Epithelial cell of esophagus (primary cell): ENCODE results near the gene SEC24B.

Experiments
- DNase-seq: peaks from one replicate; pipeline ENCODE4 v3.0.0; 2010; ENCODE audit warnings: low read depth
- H3K4me3 ChIP-seq: 2 replicates; pipeline ENCODE4 v1.5.1; 2011; ENCODE audit warnings: mild to moderate bottlenecking, low read length, control low read depth
- TF ChIP-seq, protein P1 (sequence below): IDR thresholded peaks from 2 replicates; pipeline ENCODE4 v1.5.1; 2011; ENCODE audit warnings: low read depth, mild to moderate bottlenecking, low read length, control low read depth, inconsistent platforms; ENCODE audit not compliant: insufficient read depth; ENCODE audit errors: missing control alignments

SEC24B gene

DNA sequence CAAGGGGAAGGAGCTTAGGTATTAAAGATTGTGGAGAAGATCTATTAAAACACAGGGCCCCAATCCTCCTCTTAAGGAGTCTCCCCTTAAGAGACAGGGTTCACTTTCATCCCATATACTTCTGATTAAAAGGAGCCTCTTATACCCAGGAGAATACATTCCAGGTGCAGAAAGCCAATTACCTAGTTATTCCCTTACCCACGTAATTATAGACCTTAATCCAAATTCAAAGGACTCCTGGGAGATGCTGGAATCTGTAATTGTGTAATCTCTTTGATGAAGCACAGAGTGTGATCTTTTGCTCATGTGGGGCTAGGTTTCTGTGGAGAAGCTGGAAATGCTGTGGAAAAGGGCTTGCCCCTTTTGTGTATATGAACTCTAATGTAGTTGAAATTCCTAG is 1.4 kb upstream of the SEC24B start:
- no peak for DNase-seq
- TF ChIP-seq, protein P1, sequence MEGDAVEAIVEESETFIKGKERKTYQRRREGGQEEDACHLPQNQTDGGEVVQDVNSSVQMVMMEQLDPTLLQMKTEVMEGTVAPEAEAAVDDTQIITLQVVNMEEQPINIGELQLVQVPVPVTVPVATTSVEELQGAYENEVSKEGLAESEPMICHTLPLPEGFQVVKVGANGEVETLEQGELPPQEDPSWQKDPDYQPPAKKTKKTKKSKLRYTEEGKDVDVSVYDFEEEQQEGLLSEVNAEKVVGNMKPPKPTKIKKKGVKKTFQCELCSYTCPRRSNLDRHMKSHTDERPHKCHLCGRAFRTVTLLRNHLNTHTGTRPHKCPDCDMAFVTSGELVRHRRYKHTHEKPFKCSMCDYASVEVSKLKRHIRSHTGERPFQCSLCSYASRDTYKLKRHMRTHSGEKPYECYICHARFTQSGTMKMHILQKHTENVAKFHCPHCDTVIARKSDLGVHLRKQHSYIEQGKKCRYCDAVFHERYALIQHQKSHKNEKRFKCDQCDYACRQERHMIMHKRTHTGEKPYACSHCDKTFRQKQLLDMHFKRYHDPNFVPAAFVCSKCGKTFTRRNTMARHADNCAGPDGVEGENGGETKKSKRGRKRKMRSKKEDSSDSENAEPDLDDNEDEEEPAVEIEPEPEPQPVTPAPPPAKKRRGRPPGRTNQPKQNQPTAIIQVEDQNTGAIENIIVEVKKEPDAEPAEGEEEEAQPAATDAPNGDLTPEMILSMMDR = no peak
- H3K4me3 ChIP-seq = peak overlapping the region; percentile 49

DNA sequence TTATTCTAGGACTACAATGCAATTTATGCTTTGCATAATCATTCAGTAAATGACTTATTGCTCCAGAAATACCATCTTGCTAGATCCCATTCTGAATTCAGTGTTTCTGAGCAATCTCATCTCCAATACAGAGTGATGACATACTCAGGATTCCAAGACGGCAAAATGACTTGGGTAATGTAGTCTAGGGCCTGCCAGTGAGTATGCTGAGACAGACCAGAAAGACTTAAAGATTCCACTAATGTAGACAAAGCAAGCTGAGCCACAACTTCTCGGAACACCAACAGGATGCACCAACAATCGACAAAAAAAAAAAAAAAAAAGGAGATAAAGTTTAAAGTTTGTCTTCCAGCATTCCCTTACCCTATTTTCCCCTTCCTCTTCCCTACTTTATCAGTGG is 919 bp upstream of the SEC24B start:
- H3K4me3 ChIP-seq = peak overlapping the region; percentile 49
- DNase-seq = peak; percentile 84
- TF ChIP-seq, protein P1 = no peak

DNA sequence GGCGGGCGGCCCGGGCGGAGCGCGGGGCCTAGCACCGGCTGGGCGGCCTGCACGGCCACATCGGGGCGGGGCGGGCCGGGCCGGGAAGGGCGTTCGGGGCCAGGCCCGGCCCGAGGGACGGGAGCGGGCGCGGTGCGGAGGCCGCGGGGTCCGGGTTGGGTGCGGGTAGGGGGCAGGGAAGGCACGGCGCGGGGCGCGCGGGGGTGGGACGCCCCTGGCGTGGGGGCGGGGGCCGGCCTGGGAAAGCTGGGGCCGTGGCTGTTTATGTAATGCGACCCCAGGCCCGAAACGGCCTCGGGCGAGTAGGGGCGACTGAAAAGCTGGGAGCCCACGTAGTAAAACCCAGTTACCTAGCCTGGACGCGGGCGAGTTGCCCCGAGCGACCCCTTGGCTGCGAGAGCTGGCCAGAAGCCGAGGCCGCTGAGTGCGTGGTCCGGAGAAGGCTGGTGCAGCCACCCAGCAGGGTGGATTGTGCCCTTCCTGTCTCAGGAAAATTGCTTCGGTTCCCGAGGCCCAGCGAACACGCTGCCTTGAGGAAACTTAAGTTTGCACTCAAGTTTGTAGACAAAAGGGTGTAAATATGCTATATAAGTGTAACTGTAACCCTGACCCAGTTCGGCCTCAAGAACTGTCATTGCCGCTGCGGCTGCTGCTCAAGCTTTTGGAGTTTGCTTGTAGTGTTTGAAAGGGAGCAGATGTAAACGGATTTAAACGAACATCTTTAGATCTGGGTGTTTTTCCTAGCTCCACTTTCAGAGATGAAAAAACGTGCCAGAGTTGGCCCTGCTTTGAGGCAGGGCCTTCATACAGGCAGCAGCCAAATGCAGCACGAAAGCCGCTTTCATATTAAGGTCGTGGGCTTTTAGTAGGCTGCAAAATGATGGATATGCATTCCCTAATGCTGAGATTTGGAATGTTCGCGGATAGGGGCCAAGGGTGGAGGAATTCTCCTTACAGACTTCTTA is 674 bp downstream of the SEC24B start:
- peak overlapping the region; percentile 82 for H3K4me3 ChIP-seq
- DNase-seq = peak; percentile 24
- TF ChIP-seq, protein P1 = no peak

DNA sequence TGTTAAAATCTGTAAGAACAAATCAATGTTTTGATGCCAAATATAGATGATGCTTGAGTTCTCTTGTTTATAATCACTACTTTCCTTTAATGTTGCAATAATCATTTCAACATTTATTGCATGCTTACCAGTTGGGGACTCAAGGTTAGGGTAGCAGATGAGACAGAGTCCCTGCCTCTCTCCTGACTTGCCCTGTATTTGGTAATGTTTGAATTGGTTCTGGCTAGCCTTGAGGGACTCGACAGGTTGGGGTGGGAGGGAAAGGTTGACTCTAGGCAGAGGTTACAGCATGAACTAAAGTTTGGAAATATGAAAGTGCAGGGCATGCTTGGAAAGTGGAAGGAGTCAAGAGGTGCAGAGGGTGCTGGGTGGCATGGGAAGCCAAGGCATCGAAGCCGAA is 2.0 kb downstream of the SEC24B start:
- TF ChIP-seq, protein P1 = no peak
- DNase-seq = no peak
- peak overlapping the region; percentile 82 for H3K4me3 ChIP-seq

DNA sequence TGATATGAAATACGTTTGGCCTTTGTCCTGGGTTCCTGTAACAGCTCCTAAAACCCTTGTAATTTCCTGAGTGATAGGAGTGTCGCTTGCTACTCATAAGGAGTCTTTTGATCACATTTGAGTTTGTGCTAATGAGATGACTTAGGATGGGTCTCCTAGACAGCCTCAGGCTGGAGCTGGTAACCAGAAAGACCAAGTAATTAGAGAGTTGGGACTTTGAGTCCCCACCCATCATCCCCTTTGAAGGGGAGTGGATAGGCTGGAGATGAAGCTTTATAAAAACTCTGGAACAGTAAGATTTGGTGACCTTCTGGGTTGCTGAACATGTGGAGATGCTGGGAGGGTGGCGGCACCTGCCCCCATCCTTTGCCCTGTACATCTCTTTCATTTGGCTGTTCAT is 2.9 kb downstream of the SEC24B start:
- DNase-seq = no peak
- TF ChIP-seq, protein P1 = no peak
- no peak overlapping the region for H3K4me3 ChIP-seq

DNA sequence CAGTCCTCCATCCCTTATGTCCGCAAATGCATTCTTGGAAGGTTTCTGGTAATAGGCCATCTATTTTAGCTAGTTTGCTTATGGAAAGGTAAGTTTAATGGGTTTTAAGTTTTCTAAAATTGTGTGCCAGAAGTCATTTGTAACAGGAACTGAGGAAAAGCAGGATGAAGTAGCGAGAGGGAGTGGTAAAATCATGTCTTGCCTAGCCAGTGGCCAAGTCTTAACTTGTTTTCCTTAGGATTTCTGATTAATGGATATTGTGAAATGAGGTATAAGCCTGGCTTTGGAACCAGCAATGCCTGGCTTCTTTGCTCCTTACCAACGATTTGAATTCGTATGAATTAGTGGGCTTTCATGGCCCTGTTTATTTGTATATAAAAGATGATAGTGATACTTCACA is 7.3 kb downstream of the SEC24B start:
- DNase-seq = peak; percentile 91
- TF ChIP-seq, protein P1 = no peak

More for the DNA sequence above, 7.3 kb downstream of the SEC24B start:
- H3K4me3 ChIP-seq = peak overlapping the region; percentile 33
